ENCODE measurements around the gene TBC1D20.

DNA sequence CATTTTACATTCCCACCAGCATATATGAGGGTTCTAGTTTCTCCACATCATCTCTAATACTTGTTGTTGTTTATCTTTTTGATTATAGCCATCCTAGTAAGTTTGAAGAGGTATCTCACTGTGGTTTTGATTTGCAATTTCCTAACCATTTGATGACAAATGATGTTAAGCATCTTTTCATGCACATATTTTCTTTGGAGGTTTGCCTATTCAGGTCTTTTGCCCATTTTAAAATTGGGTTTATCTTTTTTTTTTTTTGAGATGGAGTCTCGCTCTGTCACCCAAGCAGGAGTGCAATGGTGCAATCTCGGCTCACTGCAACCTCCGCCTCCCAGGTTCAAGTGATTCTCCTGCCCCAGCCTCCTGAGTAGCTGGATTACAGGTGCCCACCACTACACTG lies 50.3 kb downstream of the TBC1D20 start:
- TF ChIP-seq CTCF (conservative IDR thresholded peaks at IDR 0.05 in 1 of 2, IDR thresholded peaks at IDR 0.05 in 1 of 2; ENCODE audit: low read depth in 1 of 2, low read length in 2 of 2) (no peak), EZH2 (IDR thresholded peaks at IDR 0.05; ENCODE audit: low read length, missing control alignments) (no peak)
